ENCODE results near the gene LRRC9.

LRRC9 gene

DNA sequence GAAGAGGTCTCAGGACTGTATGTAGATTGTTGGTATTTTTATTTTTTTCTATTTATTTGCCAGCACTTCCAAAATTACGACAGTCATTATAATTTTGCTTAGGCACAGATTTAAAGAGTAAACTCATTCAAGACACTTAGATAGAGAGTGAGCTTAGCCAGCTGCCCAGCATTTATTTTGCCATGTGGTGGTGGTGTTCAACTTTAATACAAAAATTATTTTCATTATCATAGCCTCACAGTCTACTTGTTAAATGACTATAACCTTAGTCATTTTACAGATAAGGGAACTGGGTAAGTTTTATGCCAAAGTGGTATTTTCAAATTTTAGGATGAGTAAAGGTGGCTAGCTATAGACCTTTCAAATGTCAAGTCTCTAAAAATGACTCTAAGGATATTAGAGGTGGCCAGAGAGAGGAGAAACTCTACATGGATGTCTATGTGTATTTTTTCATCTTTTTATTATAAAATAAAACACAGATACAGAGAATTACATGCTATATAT is 66.7 kb downstream of the LRRC9 start:
- TF ChIP-seq, protein P1, sequence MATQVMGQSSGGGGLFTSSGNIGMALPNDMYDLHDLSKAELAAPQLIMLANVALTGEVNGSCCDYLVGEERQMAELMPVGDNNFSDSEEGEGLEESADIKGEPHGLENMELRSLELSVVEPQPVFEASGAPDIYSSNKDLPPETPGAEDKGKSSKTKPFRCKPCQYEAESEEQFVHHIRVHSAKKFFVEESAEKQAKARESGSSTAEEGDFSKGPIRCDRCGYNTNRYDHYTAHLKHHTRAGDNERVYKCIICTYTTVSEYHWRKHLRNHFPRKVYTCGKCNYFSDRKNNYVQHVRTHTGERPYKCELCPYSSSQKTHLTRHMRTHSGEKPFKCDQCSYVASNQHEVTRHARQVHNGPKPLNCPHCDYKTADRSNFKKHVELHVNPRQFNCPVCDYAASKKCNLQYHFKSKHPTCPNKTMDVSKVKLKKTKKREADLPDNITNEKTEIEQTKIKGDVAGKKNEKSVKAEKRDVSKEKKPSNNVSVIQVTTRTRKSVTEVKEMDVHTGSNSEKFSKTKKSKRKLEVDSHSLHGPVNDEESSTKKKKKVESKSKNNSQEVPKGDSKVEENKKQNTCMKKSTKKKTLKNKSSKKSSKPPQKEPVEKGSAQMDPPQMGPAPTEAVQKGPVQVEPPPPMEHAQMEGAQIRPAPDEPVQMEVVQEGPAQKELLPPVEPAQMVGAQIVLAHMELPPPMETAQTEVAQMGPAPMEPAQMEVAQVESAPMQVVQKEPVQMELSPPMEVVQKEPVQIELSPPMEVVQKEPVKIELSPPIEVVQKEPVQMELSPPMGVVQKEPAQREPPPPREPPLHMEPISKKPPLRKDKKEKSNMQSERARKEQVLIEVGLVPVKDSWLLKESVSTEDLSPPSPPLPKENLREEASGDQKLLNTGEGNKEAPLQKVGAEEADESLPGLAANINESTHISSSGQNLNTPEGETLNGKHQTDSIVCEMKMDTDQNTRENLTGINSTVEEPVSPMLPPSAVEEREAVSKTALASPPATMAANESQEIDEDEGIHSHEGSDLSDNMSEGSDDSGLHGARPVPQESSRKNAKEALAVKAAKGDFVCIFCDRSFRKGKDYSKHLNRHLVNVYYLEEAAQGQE (IDR thresholded peaks at IDR 0.05; ENCODE audit: insufficient replicate concordance, low read depth): no peak
- TF ChIP-seq GABPA (IDR thresholded peaks at IDR 0.05; ENCODE audit: low read depth) (no peak), SPI1 (IDR thresholded peaks at IDR 0.05; ENCODE audit: borderline replicate concordance, low read depth) (no peak), POLR2AphosphoS5 (IDR thresholded peaks at IDR 0.05; ENCODE audit: low read depth) (no peak)
- TF ChIP-seq, protein P2, sequence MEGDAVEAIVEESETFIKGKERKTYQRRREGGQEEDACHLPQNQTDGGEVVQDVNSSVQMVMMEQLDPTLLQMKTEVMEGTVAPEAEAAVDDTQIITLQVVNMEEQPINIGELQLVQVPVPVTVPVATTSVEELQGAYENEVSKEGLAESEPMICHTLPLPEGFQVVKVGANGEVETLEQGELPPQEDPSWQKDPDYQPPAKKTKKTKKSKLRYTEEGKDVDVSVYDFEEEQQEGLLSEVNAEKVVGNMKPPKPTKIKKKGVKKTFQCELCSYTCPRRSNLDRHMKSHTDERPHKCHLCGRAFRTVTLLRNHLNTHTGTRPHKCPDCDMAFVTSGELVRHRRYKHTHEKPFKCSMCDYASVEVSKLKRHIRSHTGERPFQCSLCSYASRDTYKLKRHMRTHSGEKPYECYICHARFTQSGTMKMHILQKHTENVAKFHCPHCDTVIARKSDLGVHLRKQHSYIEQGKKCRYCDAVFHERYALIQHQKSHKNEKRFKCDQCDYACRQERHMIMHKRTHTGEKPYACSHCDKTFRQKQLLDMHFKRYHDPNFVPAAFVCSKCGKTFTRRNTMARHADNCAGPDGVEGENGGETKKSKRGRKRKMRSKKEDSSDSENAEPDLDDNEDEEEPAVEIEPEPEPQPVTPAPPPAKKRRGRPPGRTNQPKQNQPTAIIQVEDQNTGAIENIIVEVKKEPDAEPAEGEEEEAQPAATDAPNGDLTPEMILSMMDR (IDR thresholded peaks at IDR 0.05; ENCODE audit: insufficient read depth, low read length): no peak
- DNase-seq (ENCODE audit: low read depth in 1 of 2, low spot score in 1 of 2): no peak
- Histone ChIP-seq H3K27ac (replicated peaks) (no peak overlapping the region), H3K4me3 (replicated peaks; ENCODE audit: insufficient read depth, low read length) (no peak overlapping the region), H3K27me3 (ENCODE audit: insufficient read depth, poor library complexity, severe bottlenecking) (no peaks in the 10 kb centered on the region)

DNA sequence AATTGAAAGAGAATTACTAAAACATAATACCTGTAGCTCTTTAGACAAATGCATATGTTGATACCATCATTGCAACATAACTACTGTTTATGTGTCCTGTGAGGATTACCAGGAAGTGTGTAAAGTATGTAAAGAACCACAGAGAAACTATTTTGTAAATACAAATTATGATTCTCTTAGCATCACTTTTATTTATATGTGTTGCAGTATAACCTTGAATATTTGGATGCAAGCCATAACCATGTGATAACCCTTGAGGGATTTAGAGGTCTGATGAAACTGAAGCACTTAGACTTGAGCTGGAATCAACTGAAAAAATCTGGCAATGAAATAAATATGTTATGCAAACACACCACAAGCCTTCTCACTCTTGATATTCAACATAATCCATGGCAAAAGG is 77.5 kb downstream of the LRRC9 start:
- TF ChIP-seq, protein P1 (IDR thresholded peaks at IDR 0.05; ENCODE audit: insufficient replicate concordance, low read depth): no peak
- TF ChIP-seq, protein P2 (IDR thresholded peaks at IDR 0.05; ENCODE audit: insufficient read depth, low read length): no peak
- no peak for TF ChIP-seq POLR2AphosphoS5 (IDR thresholded peaks at IDR 0.05; ENCODE audit: low read depth)
- TF ChIP-seq SPI1 (IDR thresholded peaks at IDR 0.05; ENCODE audit: borderline replicate concordance, low read depth): no peak
- TF ChIP-seq GABPA (IDR thresholded peaks at IDR 0.05; ENCODE audit: low read depth): no peak
- no peak for DNase-seq (ENCODE audit: low read depth in 1 of 2, low spot score in 1 of 2)
- no peaks in the 10 kb centered on the region for H3K27me3 ChIP-seq (ENCODE audit: insufficient read depth, poor library complexity, severe bottlenecking)
- no peak overlapping the region for H3K4me3 ChIP-seq (replicated peaks; ENCODE audit: insufficient read depth, low read length)
- H3K27ac ChIP-seq (replicated peaks): no peak overlapping the region

DNA sequence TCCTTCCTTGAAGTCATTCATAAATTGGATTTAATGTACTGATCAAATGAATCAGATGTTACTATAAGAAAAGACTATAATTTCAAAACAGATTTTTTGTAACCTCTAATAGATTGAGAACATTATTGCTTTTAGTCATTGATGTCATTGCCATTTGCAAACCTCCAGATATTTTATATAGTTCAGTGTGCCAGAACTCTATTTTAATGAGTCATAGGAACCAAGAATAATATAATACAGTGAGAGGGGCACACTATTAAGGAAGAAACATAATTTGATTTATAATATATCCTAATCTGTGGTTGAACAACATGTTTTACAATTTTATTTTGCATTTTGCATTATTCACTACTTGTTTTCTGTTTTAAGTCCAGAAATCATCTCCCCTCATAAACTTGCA is 78.0 kb downstream of the LRRC9 start:
- H3K27me3 ChIP-seq (ENCODE audit: insufficient read depth, poor library complexity, severe bottlenecking): no peaks in the 10 kb centered on the region
- no peak overlapping the region for H3K4me3 ChIP-seq (replicated peaks; ENCODE audit: insufficient read depth, low read length)
- DNase-seq (ENCODE audit: low read depth in 1 of 2, low spot score in 1 of 2): no peak
- H3K27ac ChIP-seq (replicated peaks): no peak overlapping the region
- TF ChIP-seq, protein P2 (IDR thresholded peaks at IDR 0.05; ENCODE audit: insufficient read depth, low read length): no peak
- TF ChIP-seq SPI1 (IDR thresholded peaks at IDR 0.05; ENCODE audit: borderline replicate concordance, low read depth) (no peak), POLR2AphosphoS5 (IDR thresholded peaks at IDR 0.05; ENCODE audit: low read depth) (no peak), GABPA (IDR thresholded peaks at IDR 0.05; ENCODE audit: low read depth) (no peak)
- TF ChIP-seq, protein P1 (IDR thresholded peaks at IDR 0.05; ENCODE audit: insufficient replicate concordance, low read depth): no peak
